Measurements from ENCODE around the gene CDH23.

Gene CDH23

DNA sequence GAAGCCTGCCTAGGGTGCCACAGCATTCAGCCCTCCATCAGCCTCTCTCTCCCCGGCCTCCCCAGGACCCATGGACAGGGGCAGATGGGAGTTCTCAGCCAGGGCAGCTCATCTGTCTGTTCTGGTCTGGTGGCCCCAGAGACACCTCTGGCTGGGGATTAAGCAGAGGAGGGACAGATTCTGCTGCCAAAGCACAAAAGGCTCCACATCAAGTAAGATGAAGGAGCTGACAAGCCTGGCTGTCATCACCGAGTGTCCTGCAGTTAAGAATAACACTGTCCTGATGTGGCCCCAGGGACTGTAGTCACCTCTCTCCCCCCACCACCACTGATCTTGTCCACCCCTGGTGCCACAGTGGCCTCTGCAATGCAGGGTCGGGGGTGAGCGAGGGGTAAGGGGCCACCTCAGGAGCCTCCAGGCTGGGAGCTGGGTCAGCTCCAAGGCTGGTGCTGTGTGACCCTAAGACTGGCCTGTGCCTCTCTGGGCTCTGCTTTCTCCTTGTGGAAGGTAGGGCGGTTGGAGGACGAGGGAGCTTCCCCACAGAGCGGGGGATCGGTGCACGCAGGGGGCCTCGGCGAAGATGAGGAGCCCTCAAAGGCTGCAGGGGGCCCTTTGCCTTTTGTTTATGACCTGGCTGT lies 304.1 kb downstream of the CDH23 start (continued):
- TF ChIP-seq, protein P1, sequence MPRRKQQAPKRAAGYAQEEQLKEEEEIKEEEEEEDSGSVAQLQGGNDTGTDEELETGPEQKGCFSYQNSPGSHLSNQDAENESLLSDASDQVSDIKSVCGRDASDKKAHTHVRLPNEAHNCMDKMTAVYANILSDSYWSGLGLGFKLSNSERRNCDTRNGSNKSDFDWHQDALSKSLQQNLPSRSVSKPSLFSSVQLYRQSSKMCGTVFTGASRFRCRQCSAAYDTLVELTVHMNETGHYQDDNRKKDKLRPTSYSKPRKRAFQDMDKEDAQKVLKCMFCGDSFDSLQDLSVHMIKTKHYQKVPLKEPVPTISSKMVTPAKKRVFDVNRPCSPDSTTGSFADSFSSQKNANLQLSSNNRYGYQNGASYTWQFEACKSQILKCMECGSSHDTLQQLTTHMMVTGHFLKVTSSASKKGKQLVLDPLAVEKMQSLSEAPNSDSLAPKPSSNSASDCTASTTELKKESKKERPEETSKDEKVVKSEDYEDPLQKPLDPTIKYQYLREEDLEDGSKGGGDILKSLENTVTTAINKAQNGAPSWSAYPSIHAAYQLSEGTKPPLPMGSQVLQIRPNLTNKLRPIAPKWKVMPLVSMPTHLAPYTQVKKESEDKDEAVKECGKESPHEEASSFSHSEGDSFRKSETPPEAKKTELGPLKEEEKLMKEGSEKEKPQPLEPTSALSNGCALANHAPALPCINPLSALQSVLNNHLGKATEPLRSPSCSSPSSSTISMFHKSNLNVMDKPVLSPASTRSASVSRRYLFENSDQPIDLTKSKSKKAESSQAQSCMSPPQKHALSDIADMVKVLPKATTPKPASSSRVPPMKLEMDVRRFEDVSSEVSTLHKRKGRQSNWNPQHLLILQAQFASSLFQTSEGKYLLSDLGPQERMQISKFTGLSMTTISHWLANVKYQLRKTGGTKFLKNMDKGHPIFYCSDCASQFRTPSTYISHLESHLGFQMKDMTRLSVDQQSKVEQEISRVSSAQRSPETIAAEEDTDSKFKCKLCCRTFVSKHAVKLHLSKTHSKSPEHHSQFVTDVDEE (CRISPR knock-in tag; IDR thresholded peaks at IDR 0.05) = no peak

DNA sequence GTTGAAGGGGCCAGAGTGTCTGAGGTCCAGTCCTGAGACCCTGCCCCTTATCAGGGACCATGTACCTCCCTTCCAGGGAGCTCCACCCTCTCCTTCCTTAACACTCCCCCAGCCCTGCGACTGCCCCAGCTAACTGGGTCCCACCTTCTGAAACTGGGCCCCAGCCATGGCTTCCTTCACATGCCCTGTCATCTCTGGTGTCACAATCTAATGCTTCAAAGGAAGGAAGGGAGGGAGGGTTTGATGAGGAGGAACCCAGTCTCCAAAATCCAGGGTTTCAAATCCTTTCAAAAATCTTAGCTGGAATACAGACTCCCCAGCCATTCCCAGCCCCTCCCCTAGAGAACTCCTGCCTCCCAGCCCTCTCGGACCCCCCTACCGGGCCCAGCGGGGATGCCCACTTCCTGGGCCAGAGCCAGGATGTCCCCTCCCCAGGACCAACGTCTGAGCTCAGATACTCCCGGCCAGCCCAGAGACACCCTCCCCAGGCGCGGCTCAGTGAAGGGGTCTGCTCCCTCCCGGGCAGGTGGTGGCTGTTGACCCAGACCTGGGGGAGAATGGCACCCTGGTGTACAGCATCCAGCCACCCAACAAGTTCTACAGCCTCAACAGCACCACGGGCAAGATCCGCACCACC lies 304.9 kb downstream of the CDH23 start:
- no peak for TF ChIP-seq ZNF565 (CRISPR knock-in tag; conservative IDR thresholded peaks at IDR 0.05; ENCODE audit: low read depth)
- no peak for TF ChIP-seq ZNF70 (CRISPR knock-in tag; IDR thresholded peaks at IDR 0.05)
- no peak for TF ChIP-seq TOX (CRISPR knock-in tag; IDR thresholded peaks at IDR 0.05; ENCODE audit: borderline replicate concordance)
- TF ChIP-seq ESRRG (CRISPR knock-in tag; IDR thresholded peaks at IDR 0.05) = no peak
- no peak for ATAC-seq

DNA sequence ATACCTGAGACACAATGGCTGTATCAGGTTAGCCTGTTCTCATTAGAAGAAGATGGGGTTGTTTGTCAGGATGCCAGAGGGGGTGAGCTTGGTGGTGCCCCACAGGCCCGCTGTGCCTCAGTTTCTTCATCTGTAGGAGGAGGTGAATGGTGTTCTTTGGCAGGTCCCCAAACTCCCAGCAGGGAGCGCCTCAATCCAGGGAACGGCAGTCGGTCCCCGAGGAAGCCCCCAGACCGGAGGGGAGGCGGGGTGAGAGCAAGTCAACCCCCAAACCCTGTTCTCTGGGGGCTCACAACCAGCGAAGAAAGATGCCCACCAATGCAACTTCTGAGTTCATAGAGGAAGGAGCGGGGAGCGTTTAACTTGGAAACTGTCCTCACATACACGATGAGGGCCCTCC lies 306.9 kb downstream of the CDH23 start:
- no peak for ATAC-seq
- no peak for TF ChIP-seq RARB (CRISPR knock-in tag; IDR thresholded peaks at IDR 0.05)
- TF ChIP-seq, protein P1 (CRISPR knock-in tag; IDR thresholded peaks at IDR 0.05) = no peak
- TF ChIP-seq ZNF565 (CRISPR knock-in tag; conservative IDR thresholded peaks at IDR 0.05; ENCODE audit: low read depth) = no peak
- TF ChIP-seq, protein P2, sequence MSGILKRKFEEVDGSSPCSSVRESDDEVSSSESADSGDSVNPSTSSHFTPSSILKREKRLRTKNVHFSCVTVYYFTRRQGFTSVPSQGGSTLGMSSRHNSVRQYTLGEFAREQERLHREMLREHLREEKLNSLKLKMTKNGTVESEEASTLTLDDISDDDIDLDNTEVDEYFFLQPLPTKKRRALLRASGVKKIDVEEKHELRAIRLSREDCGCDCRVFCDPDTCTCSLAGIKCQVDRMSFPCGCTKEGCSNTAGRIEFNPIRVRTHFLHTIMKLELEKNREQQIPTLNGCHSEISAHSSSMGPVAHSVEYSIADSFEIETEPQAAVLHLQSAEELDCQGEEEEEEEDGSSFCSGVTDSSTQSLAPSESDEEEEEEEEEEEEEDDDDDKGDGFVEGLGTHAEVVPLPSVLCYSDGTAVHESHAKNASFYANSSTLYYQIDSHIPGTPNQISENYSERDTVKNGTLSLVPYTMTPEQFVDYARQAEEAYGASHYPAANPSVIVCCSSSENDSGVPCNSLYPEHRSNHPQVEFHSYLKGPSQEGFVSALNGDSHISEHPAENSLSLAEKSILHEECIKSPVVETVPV (CRISPR knock-in tag; IDR thresholded peaks at IDR 0.05) = no peak
- TF ChIP-seq ISL1 (CRISPR knock-in tag; IDR thresholded peaks at IDR 0.05) = no peak
- no peak for TF ChIP-seq CSDC2 (CRISPR knock-in tag; IDR thresholded peaks at IDR 0.05)
- TF ChIP-seq, protein P3, sequence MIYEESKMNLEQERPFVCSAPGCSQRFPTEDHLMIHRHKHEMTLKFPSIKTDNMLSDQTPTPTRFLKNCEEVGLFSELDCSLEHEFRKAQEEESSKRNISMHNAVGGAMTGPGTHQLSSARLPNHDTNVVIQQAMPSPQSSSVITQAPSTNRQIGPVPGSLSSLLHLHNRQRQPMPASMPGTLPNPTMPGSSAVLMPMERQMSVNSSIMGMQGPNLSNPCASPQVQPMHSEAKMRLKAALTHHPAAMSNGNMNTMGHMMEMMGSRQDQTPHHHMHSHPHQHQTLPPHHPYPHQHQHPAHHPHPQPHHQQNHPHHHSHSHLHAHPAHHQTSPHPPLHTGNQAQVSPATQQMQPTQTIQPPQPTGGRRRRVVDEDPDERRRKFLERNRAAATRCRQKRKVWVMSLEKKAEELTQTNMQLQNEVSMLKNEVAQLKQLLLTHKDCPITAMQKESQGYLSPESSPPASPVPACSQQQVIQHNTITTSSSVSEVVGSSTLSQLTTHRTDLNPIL (CRISPR knock-in tag; IDR thresholded peaks at IDR 0.05; ENCODE audit: low read depth) = no peak
- TF ChIP-seq, protein P4, sequence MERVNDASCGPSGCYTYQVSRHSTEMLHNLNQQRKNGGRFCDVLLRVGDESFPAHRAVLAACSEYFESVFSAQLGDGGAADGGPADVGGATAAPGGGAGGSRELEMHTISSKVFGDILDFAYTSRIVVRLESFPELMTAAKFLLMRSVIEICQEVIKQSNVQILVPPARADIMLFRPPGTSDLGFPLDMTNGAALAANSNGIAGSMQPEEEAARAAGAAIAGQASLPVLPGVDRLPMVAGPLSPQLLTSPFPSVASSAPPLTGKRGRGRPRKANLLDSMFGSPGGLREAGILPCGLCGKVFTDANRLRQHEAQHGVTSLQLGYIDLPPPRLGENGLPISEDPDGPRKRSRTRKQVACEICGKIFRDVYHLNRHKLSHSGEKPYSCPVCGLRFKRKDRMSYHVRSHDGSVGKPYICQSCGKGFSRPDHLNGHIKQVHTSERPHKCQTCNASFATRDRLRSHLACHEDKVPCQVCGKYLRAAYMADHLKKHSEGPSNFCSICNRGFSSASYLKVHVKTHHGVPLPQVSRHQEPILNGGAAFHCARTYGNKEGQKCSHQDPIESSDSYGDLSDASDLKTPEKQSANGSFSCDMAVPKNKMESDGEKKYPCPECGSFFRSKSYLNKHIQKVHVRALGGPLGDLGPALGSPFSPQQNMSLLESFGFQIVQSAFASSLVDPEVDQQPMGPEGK (CRISPR knock-in tag; IDR thresholded peaks at IDR 0.05; ENCODE audit: borderline replicate concordance) = no peak
- TF ChIP-seq ZNF8 (CRISPR knock-in tag; IDR thresholded peaks at IDR 0.05) = no peak
- TF ChIP-seq GLIS3 (CRISPR knock-in tag; IDR thresholded peaks at IDR 0.05) = no peak
- TF ChIP-seq PPARA (CRISPR knock-in tag; IDR thresholded peaks at IDR 0.05; ENCODE audit: borderline replicate concordance) = no peak
- no peak for TF ChIP-seq TCF4 (CRISPR knock-in tag; IDR thresholded peaks at IDR 0.05; ENCODE audit: borderline replicate concordance)
- no peak for TF ChIP-seq ZC3H10 (CRISPR knock-in tag; IDR thresholded peaks at IDR 0.05)
- no peak for TF ChIP-seq ESRRG (CRISPR knock-in tag; IDR thresholded peaks at IDR 0.05)
- TF ChIP-seq ZFP30 (CRISPR knock-in tag; IDR thresholded peaks at IDR 0.05) = no peak
- TF ChIP-seq TOX (CRISPR knock-in tag; IDR thresholded peaks at IDR 0.05; ENCODE audit: borderline replicate concordance) = no peak
- TF ChIP-seq BACH2 (CRISPR knock-in tag; IDR thresholded peaks at IDR 0.05; ENCODE audit: borderline replicate concordance) = no peak
- no peak for TF ChIP-seq ARNTL (CRISPR knock-in tag; IDR thresholded peaks at IDR 0.05; ENCODE audit: borderline replicate concordance, low read depth)
- no peak for TF ChIP-seq SNAI2 (CRISPR knock-in tag; IDR thresholded peaks at IDR 0.05)
- no peak for TF ChIP-seq ZFP3 (CRISPR knock-in tag; IDR thresholded peaks at IDR 0.05)
